ENCODE measurements around the gene CRP. TPM values are rescaled to one million over a fixed set of nuclear protein-coding genes. Genes with fewer than 3 reads are reported as not detected.

CRP gene
- 0.52 TPM in 1 of 2 replicates, not detected in the other for total RNA-seq (ENCODE audit: low replicate concordance)
- long read RNA-seq, partial matches to known transcripts, result 0 of 1 reads
- long read RNA-seq, other reads (novel, unspliced or antisense), result 0 of 1 reads

GRCh38 chr1:159714529-159714928, at the start of gene CRP:
Gene CRP (minus strand): TSS chr1:159714589. CDS start chr1:159714485, 104 bp downstream.
- no peak for TF ChIP-seq CTCF (conservative IDR thresholded peaks at IDR 0.05)

GRCh38 chr1:159763686-159764085, 49.3 kb upstream of the CRP start:
- no peak for TF ChIP-seq CTCF (conservative IDR thresholded peaks at IDR 0.05)
- Mint-ChIP-seq H3K36me3 (no peaks in the 10 kb centered on the region), H3K4me3 (no peak overlapping the region), H3K27me3 (no peaks in the 10 kb centered on the region), H3K9me3 (no peaks in the 10 kb centered on the region), H3K27ac (no peak overlapping the region), H3K4me1 (ENCODE audit: unreplicated experiment) (no peaks in the 10 kb centered on the region)
- DNase-seq (ENCODE audit: extremely low spot score, unreplicated experiment), result no peak

More at GRCh38 chr1:159714529-159714928, at the start of gene CRP:
- no peaks in the 10 kb centered on the region for H3K27me3 Mint-ChIP-seq
- peaks cover 9% of the 10 kb centered on the region for H3K9me3 Mint-ChIP-seq
- no peaks in the 10 kb centered on the region for H3K4me1 Mint-ChIP-seq (ENCODE audit: unreplicated experiment)
- H3K27ac Mint-ChIP-seq, result no peak within 1 kb of the TSS
- H3K4me3 Mint-ChIP-seq, result no peak within 1 kb of the TSS
- H3K36me3 Mint-ChIP-seq, result no peaks in the 10 kb centered on the region
- DNase-seq (ENCODE audit: extremely low spot score, unreplicated experiment), result no peak

- no peak for TF ChIP-seq CTCF (conservative IDR thresholded peaks at IDR 0.05)
- H3K4me3 Mint-ChIP-seq, result no peak overlapping the region
- H3K27me3 Mint-ChIP-seq, result peaks cover 3% of the 10 kb centered on the region
- H3K9me3 Mint-ChIP-seq, result no peaks in the 10 kb centered on the region
- no peaks in the 10 kb centered on the region for H3K36me3 Mint-ChIP-seq
- H3K4me1 Mint-ChIP-seq (ENCODE audit: unreplicated experiment), result no peaks in the 10 kb centered on the region
- no peak for DNase-seq (ENCODE audit: extremely low spot score, unreplicated experiment)
- no peak overlapping the region for H3K27ac Mint-ChIP-seq
These were observed 42.0 kb upstream of the CRP start for GRCh38 chr1:159756397-159756796.

GRCh38 chr1:159755451-159756007, 41.1 kb upstream of the CRP start:
- TF ChIP-seq CTCF (conservative IDR thresholded peaks at IDR 0.05), result no peak
- H3K27me3 Mint-ChIP-seq, result peaks cover 3% of the 10 kb centered on the region
- DNase-seq (ENCODE audit: extremely low spot score, unreplicated experiment), result no peak
- H3K27ac Mint-ChIP-seq, result no peak overlapping the region
- H3K4me1 Mint-ChIP-seq (ENCODE audit: unreplicated experiment), result no peaks in the 10 kb centered on the region
- no peaks in the 10 kb centered on the region for H3K9me3 Mint-ChIP-seq
- H3K4me3 Mint-ChIP-seq, result no peak overlapping the region
- no peaks in the 10 kb centered on the region for H3K36me3 Mint-ChIP-seq

- Mint-ChIP-seq H3K36me3 (no peaks in the 10 kb centered on the region), H3K4me1 (ENCODE audit: unreplicated experiment) (no peaks in the 10 kb centered on the region), H3K9me3 (no peaks in the 10 kb centered on the region), H3K27me3 (peaks cover 3% of the 10 kb centered on the region), H3K27ac (no peak overlapping the region), H3K4me3 (no peak overlapping the region)
- DNase-seq (ENCODE audit: extremely low spot score, unreplicated experiment), result no peak
- TF ChIP-seq CTCF (conservative IDR thresholded peaks at IDR 0.05), result no peak
These were observed 39.0 kb upstream of the CRP start for GRCh38 chr1:159753386-159753785.

Data from type B pancreatic cell (in vitro differentiated cells).